Right kidney (tissue), 9 donors: ENCODE data around the gene ACP3.
"Not testable (repeated sequence)": the region's sequence is repeated elsewhere in the genome, so short reads cannot be mapped to it uniquely, and the experiment has no call there.

Experiments used
- DNase-seq: peaks from one replicate; pipeline ENCODE4 v3.0.0-alpha.2; 2016
- long read RNA-seq, 8 donors: transcript quantifications; one replicate each; lab custom pipeline, GENCODE V29; 2026

Gene ACP3, protein sequence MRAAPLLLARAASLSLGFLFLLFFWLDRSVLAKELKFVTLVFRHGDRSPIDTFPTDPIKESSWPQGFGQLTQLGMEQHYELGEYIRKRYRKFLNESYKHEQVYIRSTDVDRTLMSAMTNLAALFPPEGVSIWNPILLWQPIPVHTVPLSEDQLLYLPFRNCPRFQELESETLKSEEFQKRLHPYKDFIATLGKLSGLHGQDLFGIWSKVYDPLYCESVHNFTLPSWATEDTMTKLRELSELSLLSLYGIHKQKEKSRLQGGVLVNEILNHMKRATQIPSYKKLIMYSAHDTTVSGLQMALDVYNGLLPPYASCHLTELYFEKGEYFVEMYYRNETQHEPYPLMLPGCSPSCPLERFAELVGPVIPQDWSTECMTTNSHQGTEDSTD
- long read RNA-seq, donor 1, transcript ACPP-201 (10 exons, 3,125 nt), result major isoform, 10 of 14 reads
- long read RNA-seq, donor 1, partial matches to known transcripts, result 0 of 14 reads
- long read RNA-seq, donor 1, other reads (novel, unspliced or antisense), result 0 of 14 reads
- long read RNA-seq, donor 2, transcript ACPP-201 (10 exons, 3,125 nt), result major isoform, 7 of 19 reads
- long read RNA-seq, donor 2, partial matches to known transcripts, result 9 of 19 reads
- long read RNA-seq, donor 2, other reads (novel, unspliced or antisense), result 0 of 19 reads
- long read RNA-seq, donor 3, transcript ACPP-201 (10 exons, 3,125 nt), result major isoform, 8 of 10 reads
- long read RNA-seq, donor 3, partial matches to known transcripts, result 0 of 10 reads
- long read RNA-seq, donor 3, other reads (novel, unspliced or antisense), result 0 of 10 reads
- long read RNA-seq, donor 4, transcript ACPP-201 (10 exons, 3,125 nt), result major isoform, 9 of 12 reads
- long read RNA-seq, donor 4, partial matches to known transcripts, result 0 of 12 reads
- long read RNA-seq, donor 4, other reads (novel, unspliced or antisense), result 0 of 12 reads
- long read RNA-seq, donor 5, partial matches to known transcripts, result 5 of 9 reads
- long read RNA-seq, donor 5, other reads (novel, unspliced or antisense), result 0 of 9 reads
- long read RNA-seq, donor 6, transcript ACPP-201 (10 exons, 3,125 nt), result major isoform, 6 of 17 reads
- long read RNA-seq, donor 6, partial matches to known transcripts, result 8 of 17 reads
- long read RNA-seq, donor 6, other reads (novel, unspliced or antisense), result 0 of 17 reads
- long read RNA-seq, donor 7, transcript ACPP-202 (11 exons, 1,783 nt), result major isoform, 5 of 32 reads
- long read RNA-seq, donor 7, partial matches to known transcripts, result 23 of 32 reads
- long read RNA-seq, donor 7, other reads (novel, unspliced or antisense), result 0 of 32 reads
- long read RNA-seq, donor 8, transcript ACPP-201 (10 exons, 3,125 nt), result major isoform, 5 of 15 reads
- long read RNA-seq, donor 8, partial matches to known transcripts, result 8 of 15 reads
- long read RNA-seq, donor 8, other reads (novel, unspliced or antisense), result 0 of 15 reads

GRCh38 chr3:132317229-132317948, at the start of gene ACP3:
Gene ACP3 (plus strand): TSS chr3:132317407. CDS start chr3:132317457, 50 bp downstream.
- peak; percentile 51 for DNase-seq

DNA sequence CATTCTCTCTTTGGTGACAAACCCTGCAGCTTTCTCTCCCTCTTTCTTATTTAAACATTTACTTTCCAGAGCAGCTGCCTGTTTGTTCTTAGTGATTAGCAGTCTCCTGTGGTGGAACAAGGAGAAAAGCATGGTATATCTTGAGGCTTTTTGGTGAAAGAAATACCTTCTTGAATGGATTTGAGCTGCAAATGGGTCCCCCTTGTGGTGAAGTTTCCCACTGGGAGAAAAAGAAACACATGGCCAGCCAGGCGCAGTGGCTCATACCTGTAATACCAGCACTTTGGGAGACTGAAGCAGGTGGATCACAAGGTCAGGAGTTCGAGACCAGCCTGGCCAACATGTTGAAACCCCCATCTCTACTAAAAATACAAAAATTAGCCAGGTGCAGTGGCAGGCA, 48.3 kb upstream of the ACP3 start:
- DNase-seq, result no peak

DNA sequence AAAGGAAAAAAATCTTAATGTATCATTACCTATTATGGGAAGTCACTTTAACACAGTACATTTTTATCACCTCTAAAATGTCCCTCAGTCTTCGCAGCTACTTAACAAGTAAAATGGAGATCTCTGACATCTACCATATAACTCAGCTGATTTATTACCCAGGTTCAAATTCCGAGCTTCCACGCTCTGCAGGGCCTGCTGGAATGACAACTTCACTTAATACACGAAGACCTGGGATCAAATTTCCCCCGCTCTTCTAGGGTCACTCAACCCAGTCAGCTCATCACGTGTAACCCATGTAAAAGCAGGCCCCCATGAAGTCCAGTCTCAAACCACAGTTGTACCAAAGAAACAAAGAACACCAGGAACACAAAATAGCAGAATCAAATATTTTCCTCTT, 44.2 kb upstream of the ACP3 start:
- DNase-seq, result no peak

DNA sequence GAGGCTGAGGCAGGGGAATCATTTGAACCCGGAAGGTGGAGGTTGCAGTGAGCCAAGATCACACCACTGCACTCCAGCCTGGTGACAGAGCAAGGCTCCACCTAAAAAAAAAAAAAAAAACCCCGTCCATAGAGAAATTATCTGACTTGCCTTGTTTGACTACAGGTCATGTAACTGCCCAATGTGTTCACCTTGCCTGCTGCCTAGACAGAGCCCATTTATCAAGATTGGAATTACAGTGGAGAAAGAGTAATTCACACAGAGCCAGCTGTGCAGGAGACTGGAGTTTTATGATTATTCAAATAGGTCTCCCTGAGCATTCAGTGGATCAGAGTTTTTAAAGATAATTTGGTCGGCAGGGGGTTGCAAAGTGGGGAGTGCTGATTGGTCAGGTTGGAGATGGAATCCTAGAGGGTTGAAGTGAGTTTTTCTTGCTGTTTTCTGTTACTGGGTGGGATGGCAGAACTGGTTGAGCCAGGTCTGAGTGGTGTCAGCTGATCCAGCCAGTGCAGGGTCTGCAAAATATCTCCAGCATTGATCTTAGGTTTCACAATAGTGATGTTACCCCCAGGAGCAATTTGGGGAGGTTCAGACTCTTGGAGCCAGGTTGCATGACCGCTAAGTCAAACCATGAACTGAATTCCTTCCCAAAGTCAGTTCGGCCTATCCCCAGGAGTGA, 40.8 kb upstream of the ACP3 start:
- no peak for DNase-seq

DNA sequence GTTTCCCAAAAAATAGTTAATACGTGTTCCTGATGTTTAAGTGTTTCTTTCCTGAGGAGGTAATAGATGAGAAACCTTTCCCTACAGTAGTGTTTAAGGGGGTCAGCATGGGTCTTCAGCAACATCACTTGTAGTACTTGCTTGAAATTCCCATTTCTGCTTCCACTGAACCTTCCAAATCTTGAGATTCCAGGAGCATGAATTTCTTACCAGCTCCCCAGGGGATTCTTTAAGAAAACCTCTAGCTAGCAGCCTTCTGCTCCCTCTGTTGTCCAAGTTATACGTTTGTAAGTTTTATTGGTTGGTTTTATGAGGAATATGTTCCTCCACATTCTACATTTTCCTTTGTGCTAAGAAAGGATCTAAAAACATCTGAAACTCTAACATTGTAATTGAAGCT, 38.2 kb upstream of the ACP3 start:
- no peak for DNase-seq

GRCh38 chr3:132283440-132283839, 33.8 kb upstream of the ACP3 start:
- peak; percentile 28 for DNase-seq

GRCh38 chr3:132283916-132284405, 33.2 kb upstream of the ACP3 start:
- no peak for DNase-seq

DNA sequence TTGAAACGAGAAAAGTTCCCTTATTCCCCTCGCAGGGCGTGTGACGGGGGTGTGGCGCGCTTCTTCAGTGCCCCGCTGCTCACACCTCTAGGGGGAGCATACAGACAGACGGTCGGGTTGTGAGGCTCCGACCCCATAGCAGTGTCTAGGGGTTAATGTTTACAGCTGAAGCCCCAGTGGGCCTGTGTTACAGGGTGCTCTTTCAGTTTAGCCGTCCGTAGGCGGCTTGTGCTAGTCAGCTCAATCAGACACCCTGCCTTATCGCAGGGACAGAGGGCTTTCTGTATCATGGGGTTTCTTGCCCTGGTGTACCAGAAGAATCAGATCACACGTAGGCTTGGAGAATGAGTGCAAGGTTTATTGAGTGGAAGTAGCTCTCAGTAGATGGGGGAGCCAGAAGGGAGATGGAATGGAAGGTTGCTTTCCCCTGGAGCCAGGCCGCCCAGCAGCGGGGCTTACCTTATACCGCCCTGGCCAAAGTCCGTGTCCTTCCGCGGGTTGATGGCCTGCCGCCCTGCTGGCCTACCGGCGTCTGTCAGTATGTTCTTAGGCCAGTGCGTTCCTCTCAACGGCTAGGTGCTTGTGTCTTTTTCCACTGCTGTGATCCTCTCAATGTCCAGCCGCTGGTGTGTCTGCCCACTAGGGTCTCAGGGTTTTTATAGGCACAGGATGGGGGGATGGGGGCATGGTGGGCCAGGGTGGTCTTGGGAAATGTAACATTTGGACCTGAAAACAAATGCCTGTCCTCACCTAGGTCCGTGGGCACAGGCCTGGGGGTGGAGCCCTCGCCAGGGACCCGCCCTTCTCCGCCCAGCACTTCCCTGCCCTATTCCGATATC, 32.2 kb upstream of the ACP3 start:
- no peak for DNase-seq

DNA sequence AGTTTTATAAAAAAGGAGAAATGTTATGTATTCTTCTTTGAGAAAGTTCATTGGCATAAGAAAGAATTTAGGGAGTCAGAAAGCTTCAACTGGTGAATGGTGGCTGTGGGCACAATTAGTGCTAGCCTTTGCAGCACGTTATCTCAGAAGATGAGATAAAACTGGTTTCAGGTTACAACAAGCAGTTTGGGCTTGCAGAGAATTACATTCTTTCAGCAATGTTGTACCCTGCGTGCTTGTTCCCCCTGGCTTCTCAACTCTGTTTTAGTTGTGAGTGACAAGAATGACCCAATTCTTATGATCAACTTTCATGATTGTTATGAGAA, 31.6 kb upstream of the ACP3 start:
- no peak for DNase-seq

DNA sequence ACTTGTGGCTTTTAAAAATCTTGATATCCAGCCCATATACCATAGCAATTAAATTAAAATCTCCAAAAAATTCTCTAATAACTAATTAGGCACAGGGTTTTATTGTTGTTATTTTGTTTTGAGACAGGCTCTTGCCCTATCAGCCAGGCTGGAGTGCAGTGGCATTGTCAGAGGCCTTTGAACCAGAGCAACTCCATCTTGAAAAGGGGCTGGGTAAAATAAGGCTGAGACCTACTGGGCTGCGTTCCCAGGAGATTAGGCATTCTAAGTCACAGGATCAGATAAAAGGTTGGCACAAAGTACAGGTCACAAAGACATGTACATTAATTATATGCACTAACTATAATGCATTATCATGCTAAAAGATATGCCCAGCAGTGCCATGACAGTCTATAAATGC, 31.2 kb upstream of the ACP3 start:
- no peak for DNase-seq

DNA sequence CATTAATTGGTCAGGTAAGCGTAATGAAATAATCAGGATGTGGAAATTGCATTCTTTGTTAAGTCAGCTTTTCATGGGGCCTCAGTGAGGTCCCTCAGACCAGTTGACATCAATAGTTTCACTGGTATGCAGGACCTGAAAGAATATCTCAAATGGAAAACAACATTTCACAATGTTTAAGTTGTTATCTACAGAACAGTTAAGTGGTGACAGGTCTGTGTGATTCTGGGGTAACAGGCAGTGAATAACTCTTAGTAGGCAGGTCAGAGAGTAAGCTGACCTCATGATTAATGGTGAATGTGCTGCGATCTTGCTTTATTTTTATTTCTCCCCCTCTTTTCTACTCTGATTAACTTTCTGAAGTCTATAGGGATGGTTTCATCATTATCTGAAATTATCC, 28.9 kb upstream of the ACP3 start:
- no peak for DNase-seq

DNA sequence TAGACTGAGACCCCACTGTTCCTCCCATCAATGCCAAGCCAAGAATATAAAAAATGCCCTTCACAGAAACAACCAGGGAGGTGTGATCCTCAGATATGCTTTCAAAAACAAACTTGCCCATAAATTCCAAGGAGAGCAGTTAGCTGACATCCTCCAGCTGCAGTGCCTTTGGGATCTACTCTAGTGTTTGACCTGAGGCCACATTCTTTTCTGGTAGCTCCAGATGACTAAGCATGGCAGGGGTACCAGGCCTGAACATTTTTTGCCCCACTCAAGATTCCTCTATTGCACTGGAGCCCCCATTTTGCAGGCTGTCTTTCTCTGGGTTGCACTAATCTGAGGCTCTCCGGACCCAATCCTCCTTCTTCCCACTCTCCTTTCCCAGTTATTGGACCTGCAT, 27.9 kb upstream of the ACP3 start:
- DNase-seq, result no peak

DNA sequence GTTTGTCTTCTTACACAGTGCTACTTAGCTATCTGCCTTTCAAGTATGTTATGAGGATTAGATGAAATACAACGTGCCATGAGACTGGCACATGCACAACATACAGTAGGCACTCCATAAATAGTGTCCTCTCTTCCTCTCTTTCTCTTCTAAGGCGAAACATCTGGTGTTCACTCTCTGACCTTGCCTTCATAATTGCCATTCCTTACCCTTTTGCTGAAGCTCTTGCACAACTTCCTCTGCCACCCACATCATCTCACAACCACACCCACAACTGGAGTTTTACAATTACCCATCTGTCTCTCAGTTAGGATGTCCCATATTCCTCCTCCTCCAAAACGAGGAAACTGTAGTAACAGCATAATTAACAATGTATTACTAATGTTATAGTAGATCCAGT, 26.4 kb upstream of the ACP3 start:
- no peak for DNase-seq

- no peak for DNase-seq
These were observed 25.2 kb upstream of the ACP3 start for GRCh38 chr3:132292042-132292441.

- DNase-seq, result no peak
These were observed 24.0 kb upstream of the ACP3 start for GRCh38 chr3:132293251-132293650.

DNA sequence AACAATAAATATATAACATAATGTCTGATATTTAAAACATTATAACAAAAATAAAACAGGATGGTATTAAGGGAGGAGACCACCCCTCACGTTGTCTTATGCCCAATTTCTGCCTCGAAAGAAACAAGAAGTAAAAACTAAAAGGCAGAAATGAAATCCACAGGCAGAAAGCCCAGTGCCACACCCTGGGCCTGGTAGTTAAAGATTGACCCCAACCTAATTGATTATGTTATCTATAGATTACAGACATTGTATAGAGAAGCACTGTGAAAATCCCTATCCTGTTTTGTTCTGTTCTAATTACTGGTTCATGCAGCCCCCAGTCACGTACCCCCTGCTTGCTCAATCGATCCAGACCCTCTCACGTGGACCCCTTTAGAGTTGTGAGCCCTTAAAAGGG, 22.3 kb upstream of the ACP3 start:
- no peak for DNase-seq

- not testable (repeated sequence) for DNase-seq
These were observed 13.6 kb upstream of the ACP3 start for GRCh38 chr3:132303336-132304201.

GRCh38 chr3:132304351-132304750, 12.9 kb upstream of the ACP3 start:
- not testable (repeated sequence) for DNase-seq

DNA sequence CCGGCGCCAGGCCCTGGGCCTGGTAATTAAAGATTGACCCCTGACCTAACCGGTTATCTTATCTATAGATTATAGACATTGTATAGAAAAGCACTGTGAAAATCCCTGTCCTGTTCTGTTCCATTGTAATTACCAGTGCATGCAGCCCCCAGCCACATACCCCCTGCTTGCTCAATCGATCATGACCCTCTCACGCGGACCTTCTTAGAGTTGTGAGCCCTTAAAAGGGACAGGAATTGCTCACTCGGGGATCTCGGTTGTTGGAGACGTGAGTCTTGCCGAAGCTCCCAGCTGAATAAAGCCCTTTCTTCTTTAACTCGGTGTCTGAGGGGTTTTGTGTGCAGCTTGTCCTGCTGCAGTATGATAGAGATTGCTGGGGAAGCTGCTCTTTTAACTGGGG, 7.2 kb upstream of the ACP3 start:
- DNase-seq, result not testable (repeated sequence)
